BLaER1 (cell line): Measurements from ENCODE around the gene WBP1.
A peak's percentile ranks its signal among the peaks of the same experiment; 100 is the strongest.
"Not testable (repeated sequence)": the region's sequence is repeated elsewhere in the genome, so short reads cannot be mapped to it uniquely, and the experiment has no call there.

ENCODE experiments used
- H3K27ac ChIP-seq: shearing (Covaris generic); formaldehyde crosslinking; 2 replicates; pipeline ENCODE4 v1.8.1; 2022
- H3K27me3 ChIP-seq: shearing (Covaris generic); formaldehyde crosslinking; 2 replicates; pipeline ENCODE4 v1.8.1; 2022
- H3K36me3 ChIP-seq: shearing (Covaris generic); formaldehyde crosslinking; 2 replicates; pipeline ENCODE4 v1.8.1; 2022
- H3K4me1 ChIP-seq: shearing (Covaris generic); formaldehyde crosslinking; 2 replicates; pipeline ENCODE4 v1.8.1; 2022
- H3K4me2 ChIP-seq: shearing (Covaris generic); formaldehyde crosslinking; 2 replicates; pipeline ENCODE4 v1.8.1; 2022
- H3K4me3 ChIP-seq: shearing (Covaris generic); formaldehyde crosslinking; 2 replicates; pipeline ENCODE4 v1.8.1; 2022
- H3K9ac ChIP-seq: shearing (Covaris generic); formaldehyde crosslinking; 2 replicates; pipeline ENCODE4 v1.8.1; 2022
- H3K9me3 ChIP-seq: shearing (Covaris generic); formaldehyde crosslinking; 2 replicates; pipeline ENCODE4 v1.8.1; 2022
- H4K20me1 ChIP-seq: shearing (Covaris generic); formaldehyde crosslinking; 2 replicates; pipeline ENCODE4 v1.8.1; 2022
- Cebpa-rat ChIP-seq: shearing (Covaris generic); IDR thresholded peaks from 2 replicates; pipeline ENCODE4 v1.8.1; 2022

The WBP1 gene

GRCh38 chr2:74450570-74451190 lies 7.6 kb upstream of the WBP1 start:
- no peak for TF ChIP-seq Cebpa-rat
- Histone ChIP-seq H4K20me1 (no peaks in the 10 kb centered on the region), H3K9me3 (no peaks in the 10 kb centered on the region), H3K36me3 (no peaks in the 10 kb centered on the region), H3K9ac (no peak overlapping the region), H3K4me2 (no peak overlapping the region), H3K4me3 (no peak overlapping the region), H3K27me3 (no peaks in the 10 kb centered on the region), H3K27ac (no peak overlapping the region), H3K4me1 (peaks cover 26% of the 10 kb centered on the region)

GRCh38 chr2:74454654-74455511 lies 3.4 kb upstream of the WBP1 start, which contains the start of gene INO80B:
TSS of gene INO80B (plus strand) at chr2:74455087. CDS start at chr2:74455117, 30 bp downstream.
- no peak for TF ChIP-seq Cebpa-rat
- H3K4me1 ChIP-seq: peaks cover 51% of the 10 kb centered on the region
- H3K27ac ChIP-seq: peak within 1 kb of the TSS; percentile 53
- no peaks in the 10 kb centered on the region for H3K27me3 ChIP-seq
- peak within 1 kb of the TSS; percentile 83 for H3K4me3 ChIP-seq
- H3K4me2 ChIP-seq: peak within 1 kb of the TSS; percentile 99
- no peaks in the 10 kb centered on the region for H4K20me1 ChIP-seq
- H3K36me3 ChIP-seq: no peaks in the 10 kb centered on the region
- H3K9ac ChIP-seq: peak within 1 kb of the TSS; percentile 83
- no peaks in the 10 kb centered on the region for H3K9me3 ChIP-seq

GRCh38 chr2:74457129-74457548 lies 1.1 kb upstream of the WBP1 start:
- H3K4me2 ChIP-seq: peak overlapping the region; percentile 99
- peaks cover 49% of the 10 kb centered on the region for H3K4me1 ChIP-seq
- H4K20me1 ChIP-seq: peaks cover 13% of the 10 kb centered on the region; the same call in 1 of the 2 replicates
- H3K4me3 ChIP-seq: peak overlapping the region; percentile 80
- H3K9ac ChIP-seq: peak overlapping the region; percentile 89
- H3K27me3 ChIP-seq: no peaks in the 10 kb centered on the region
- peaks cover 20% of the 10 kb centered on the region for H3K36me3 ChIP-seq
- peak overlapping the region; percentile 92 for H3K27ac ChIP-seq
- no peaks in the 10 kb centered on the region for H3K9me3 ChIP-seq
- no peak for TF ChIP-seq Cebpa-rat

- Histone ChIP-seq H4K20me1 (peaks cover 18% of the 10 kb centered on the region; the same call in 1 of the 2 replicates), H3K9ac (peak overlapping the region; percentile 89), H3K4me1 (peaks cover 44% of the 10 kb centered on the region), H3K36me3 (peaks cover 25% of the 10 kb centered on the region), H3K4me2 (peak overlapping the region; percentile 99), H3K27me3 (no peaks in the 10 kb centered on the region), H3K27ac (peak overlapping the region; percentile 92), H3K4me3 (peak overlapping the region; percentile 80), H3K9me3 (no peaks in the 10 kb centered on the region)
- no peak for TF ChIP-seq Cebpa-rat
Observed at GRCh38 chr2:74457549-74458131, 598 bp upstream of the WBP1 start.

- TF ChIP-seq Cebpa-rat: no peak
- peak overlapping the region; percentile 82 for H3K27ac ChIP-seq
Observed at GRCh38 chr2:74458938-74459363, 713 bp downstream of the WBP1 start.

GRCh38 chr2:74459503-74460118 lies 1.4 kb downstream of the WBP1 start:
- Histone ChIP-seq H3K4me1 (peaks cover 47% of the 10 kb centered on the region), H3K36me3 (peaks cover 32% of the 10 kb centered on the region), H4K20me1 (peaks cover 34% of the 10 kb centered on the region; the same call in 1 of the 2 replicates), H3K4me3 (peak overlapping the region; percentile 80), H3K4me2 (peak overlapping the region; percentile 97), H3K9ac (peak overlapping the region; percentile 87; the same call in 1 of the 2 replicates)
- H3K27ac ChIP-seq, H3K27me3 ChIP-seq, H3K9me3 ChIP-seq: not testable (repeated sequence)

More at GRCh38 chr2:74458938-74459363, 713 bp downstream of the WBP1 start:
- no peaks in the 10 kb centered on the region for H3K9me3 ChIP-seq
- peaks cover 47% of the 10 kb centered on the region for H3K4me1 ChIP-seq
- peak overlapping the region; percentile 80 for H3K4me3 ChIP-seq
- no peaks in the 10 kb centered on the region for H3K27me3 ChIP-seq
- H3K4me2 ChIP-seq: peak overlapping the region; percentile 97
- peak overlapping the region; percentile 87 for H3K9ac ChIP-seq
- peaks cover 28% of the 10 kb centered on the region; the same call in 1 of the 2 replicates for H4K20me1 ChIP-seq
- H3K36me3 ChIP-seq: peaks cover 32% of the 10 kb centered on the region

- not testable (repeated sequence) for H3K9ac ChIP-seq, H3K27ac ChIP-seq
Observed at GRCh38 chr2:74460187-74460586, 1.9 kb downstream of the WBP1 start.

GRCh38 chr2:74461187-74462053 lies 3.2 kb downstream of the WBP1 start:
- Histone ChIP-seq H4K20me1 (peaks cover 36% of the 10 kb centered on the region; the same call in 1 of the 2 replicates), H3K4me3 (no peak overlapping the region), H3K27me3 (no peaks in the 10 kb centered on the region), H3K4me1 (peaks cover 38% of the 10 kb centered on the region), H3K4me2 (no peak overlapping the region), H3K27ac (no peak overlapping the region), H3K9ac (no peak overlapping the region), H3K9me3 (no peaks in the 10 kb centered on the region), H3K36me3 (peaks cover 32% of the 10 kb centered on the region)
- TF ChIP-seq Cebpa-rat: no peak

More at GRCh38 chr2:74460187-74460586, 1.9 kb downstream of the WBP1 start:
- H3K4me1 ChIP-seq: peaks cover 46% of the 10 kb centered on the region
- peaks cover 32% of the 10 kb centered on the region for H3K36me3 ChIP-seq
- H3K9me3 ChIP-seq, H3K4me3 ChIP-seq, H3K4me2 ChIP-seq, H3K27me3 ChIP-seq: not testable (repeated sequence)
- peaks cover 36% of the 10 kb centered on the region; the same call in 1 of the 2 replicates for H4K20me1 ChIP-seq
